Activated naive CD4-positive, alpha-beta T cell treated with anti-CD3 and anti-CD28 coated beads, Interleukin-2, amount 50 U/mL, for 16 hours (primary cell): ENCODE data around the gene ACLY.
"Not testable (repeated sequence)": the region's sequence is repeated elsewhere in the genome, so short reads cannot be mapped to it uniquely, and the experiment has no call there.

Experiments
- DNase-seq: peaks from one replicate; pipeline ENCODE4 v3.0.0-alpha.2; 2020

ACLY gene

DNA sequence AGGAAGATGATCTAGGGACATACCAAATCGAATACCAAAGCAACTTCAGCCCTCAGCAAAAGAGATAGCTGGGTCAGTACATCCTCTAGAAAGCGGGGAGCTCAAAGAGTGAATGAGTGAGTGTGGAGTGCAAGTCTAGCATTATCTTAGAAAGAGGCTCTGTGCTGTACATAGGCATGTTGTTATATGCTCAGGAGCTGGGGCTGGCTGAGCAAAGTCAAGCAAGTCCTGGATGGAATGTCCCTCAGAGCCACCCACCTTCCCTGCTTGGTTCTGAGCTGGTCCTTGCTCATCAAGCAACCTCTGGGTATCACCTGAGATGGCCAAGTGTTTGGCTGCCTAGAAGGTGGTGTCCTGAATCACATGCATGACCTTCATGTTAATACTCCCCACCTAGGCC lies 48.7 kb downstream of the ACLY start:
- DNase-seq: no peak

DNA sequence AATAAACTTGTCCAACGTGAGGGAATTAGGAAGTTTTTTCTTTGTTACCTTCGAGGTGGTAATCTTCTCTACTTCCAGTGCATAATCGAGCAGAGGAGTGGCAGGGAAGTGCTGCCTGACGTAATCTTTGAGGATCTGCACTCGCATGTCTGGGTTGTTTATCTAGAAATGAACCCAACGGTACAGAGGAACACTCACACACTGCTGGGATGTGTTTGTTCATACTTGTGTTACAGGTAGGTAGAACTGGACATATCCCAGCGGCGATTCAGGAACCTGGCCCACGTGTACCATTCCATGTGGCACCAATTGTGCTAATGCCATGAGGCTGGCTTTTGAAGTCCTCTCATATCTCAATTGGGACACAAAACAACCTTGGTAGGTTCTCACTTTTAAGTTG lies 49.3 kb downstream of the ACLY start:
- DNase-seq: no peak

DNA sequence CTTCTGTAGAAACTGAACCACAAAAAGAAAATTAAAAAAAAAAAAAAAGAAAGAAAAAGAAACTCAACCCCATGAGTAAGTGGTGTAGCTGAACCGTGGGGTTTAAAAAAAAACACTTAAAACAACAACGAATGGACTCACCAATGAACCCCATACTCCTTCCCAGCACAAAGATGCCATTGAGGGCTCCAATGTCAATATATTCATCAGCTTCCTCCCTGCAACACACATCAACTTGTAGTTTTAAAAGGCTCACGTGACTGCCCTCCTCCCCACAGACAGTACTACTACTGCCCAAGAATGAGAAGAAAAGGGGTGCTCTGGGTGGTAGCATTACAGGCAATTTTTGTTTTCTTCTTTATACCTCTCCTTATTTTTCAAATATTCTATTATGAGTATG lies 50.2 kb downstream of the ACLY start:
- DNase-seq: no peak

DNA sequence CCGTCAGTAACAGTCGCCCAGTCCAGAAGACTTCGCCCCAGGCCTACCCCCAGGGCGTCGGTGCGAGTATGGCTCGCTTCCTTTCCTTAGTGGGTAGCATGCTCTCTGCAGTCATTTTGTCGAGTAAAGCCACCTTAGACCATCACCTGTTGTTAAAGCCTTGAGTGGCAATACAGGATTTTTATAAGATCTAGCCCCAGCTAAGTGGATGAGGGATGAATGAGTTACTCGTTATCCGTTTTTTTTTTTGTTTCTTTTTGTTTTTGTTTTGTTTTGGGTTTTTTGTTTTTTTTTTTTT lies 53.2 kb downstream of the ACLY start:
- DNase-seq: no peak

DNA sequence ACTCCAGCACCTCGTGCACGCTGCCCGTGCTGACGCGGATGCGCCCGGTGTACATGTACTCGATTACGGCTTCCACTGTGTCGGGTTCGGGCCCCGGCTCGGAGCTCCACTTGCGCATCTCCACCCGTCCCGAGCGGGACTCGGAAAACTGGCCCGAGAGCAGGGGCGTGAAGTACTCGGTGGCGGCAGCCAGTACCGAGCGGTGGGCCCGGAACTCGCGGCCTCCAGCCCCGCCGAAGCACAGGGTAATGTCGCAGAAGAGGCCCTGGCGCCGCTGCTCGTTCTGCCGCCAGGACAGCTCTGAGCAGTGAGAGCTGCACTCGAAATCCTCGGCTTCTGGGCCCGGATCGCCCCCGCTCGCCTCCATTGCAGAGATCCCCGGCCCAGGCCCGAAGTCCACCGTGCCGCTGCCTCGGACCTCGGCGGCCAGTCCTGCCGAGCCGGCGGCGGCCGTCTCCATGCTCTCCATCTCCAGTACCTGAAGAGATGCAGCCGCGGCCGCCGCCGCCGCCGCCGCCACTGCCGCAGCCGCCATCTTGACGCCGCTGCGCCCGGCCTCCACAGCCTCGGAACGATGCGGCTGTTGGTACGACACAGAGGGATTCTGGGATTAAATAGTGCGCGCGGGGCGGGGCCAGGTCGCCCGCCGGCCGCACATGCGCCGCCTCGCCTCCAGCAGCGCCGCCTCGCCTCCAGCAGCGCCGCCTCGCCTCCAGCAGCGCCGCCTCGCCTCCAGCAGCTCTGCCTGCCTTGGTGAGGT lies 53.7 kb downstream of the ACLY start, which contains the start of gene KLHL11:
Gene KLHL11, minus strand, starts transcription at position 588 of the 760 bp plus-strand sequence. Its CDS starts 53 bp downstream, at position 535.
- DNase-seq: peak; percentile 90

DNA sequence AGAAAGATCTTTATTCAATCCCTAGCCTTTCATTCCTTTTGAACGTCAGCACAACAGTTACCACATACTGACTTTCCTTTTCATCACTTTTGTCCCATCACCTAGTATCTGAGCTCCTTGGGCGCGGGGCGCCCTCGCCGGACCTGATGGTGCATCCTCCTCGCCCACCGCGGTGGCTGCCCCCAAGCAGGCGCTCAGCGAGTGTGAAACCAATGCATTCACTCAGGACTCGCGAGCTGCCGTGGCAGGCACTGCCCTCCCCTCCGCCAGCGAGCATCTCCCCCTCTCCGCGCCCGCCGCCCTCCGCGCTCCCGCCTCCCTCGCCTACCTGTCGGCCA lies 54.3 kb downstream of the ACLY start:
- no peak for DNase-seq

DNA sequence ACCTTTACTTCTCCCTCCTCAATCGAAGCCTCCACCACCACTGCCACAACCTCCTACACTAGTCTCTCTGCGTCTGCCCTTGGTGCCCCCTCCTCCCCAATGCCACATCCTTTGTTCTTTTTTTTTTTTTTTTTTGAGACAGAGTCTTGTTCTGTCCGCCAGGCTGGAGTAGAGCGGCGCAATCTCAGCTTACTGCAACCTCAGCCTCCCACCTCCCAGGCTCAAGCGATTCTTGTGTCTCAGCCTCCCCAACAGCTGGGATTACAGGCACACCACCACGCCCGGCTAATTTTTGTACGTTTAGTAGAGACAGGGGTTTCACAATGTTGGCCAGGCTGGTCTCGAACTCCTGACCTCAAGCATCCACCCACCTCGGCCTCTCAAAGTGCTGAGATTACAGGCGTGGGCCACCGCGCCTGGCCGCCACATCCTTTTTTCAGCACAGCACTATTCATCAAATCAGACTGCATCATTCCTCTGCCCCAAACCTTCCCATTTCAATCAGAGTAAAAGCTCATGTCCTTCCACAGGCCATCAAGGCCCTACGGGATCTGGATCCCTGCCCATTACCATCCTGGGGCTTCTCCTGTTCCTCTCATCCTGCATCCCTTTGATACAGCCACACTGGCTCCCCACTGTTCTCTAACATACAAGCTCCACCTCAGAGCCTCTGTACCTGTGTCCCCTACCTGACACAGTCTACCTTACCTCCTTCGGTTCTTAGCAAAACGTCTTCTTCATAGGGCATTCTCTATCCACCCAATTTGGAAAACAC lies 55.5 kb downstream of the ACLY start:
- DNase-seq: peak; percentile 14

DNA sequence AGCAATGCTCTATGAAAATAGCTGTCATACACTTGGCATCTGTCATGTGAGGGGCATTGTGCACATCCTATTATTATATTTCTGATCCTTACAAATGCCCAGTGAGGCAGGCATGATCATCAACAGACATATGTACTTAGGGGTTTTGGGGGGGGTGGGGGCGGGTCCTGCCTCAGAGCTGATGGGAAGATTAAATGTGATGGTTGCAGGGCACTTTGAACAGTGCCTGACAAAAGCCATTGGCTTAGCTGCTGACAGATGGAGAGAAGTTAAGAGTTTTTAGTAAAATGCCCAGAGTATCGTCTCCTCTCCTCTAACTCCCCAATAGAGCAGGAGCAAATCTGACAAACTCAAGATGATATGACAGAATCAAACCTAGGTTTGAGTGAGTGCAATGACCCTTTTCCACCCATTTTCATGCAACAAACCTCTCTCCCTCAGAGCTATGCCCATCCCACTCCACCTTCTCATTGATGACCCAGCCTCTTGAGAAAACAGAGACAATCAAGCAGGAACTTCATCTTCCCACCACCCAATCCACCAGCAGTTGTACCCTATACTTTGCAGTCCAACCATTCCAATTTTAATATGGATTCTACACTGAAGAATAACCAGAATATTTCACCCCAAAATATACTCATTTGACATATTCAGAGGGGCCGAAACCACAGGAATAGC lies 58.4 kb downstream of the ACLY start:
- DNase-seq: no peak

DNA sequence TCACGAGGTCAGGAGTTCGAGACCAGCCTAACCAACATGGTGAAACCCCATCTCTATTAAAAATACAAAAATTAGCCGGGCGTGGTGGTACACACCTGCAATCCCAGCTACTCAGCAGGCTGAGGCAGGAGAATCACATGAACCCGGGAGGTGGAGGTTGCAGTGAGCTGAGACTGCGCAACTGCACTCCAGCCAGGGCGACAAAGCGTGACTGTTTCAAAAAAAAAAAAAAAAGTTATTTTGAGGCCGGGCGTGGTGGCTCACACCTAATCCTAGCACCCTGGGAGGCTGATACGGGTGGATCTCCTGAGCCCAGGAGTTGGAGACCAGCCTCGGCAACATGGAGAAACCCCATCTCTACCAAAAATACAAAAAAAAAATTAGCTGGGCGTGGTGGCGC lies 67.4 kb downstream of the ACLY start:
- not testable (repeated sequence) for DNase-seq

DNA sequence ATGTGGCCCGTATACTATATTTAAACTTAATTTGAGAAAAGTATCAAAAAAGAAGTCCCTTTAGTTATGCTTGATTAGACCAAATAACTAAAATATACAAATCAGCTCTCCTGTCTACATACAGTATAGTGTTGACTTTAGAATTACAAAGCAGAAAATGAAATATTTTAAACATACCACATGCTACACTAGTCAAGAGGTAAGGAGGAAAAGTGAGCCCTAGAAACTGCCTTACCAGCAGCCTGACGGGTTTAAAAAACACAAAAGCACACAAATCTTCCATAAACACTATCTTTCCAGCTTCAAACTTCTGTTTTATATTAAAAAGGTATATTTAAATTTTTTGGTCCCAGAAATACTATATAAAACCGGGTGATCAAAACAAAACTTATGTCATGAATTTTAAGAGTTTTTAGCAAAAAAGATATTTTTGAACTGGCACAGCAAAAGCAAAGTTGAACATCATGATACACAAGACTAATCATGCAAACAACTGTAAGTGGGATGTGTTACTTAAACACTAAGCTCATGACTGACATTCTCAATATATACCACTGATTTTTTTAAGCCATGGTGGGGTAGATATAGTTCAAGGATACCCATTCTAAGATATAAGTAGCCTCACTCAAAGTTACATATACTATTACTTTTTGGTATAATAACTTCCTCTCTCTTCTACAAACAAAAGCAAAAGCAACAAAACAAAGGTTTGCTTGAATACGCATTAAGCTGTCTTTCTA lies 69.3 kb downstream of the ACLY start:
- no peak for DNase-seq

DNA sequence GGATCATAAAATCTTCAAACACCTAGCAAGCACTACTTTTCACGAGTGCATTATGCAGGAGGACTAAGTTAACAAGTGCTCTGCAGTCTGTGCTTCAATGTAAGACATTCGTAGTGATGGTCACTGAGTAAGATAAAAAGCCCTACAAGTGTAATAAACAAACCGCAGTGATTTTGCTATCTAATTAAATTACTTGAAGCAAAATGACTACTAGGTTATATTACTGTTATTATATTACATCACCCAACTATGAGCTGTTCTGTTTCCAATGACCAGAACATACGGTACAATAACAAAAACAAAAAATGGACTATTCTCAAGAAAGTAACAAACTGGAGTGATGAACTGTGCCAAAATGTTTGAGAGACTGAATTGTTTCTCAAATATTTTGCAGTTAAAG lies 70.0 kb downstream of the ACLY start:
- no peak for DNase-seq

DNA sequence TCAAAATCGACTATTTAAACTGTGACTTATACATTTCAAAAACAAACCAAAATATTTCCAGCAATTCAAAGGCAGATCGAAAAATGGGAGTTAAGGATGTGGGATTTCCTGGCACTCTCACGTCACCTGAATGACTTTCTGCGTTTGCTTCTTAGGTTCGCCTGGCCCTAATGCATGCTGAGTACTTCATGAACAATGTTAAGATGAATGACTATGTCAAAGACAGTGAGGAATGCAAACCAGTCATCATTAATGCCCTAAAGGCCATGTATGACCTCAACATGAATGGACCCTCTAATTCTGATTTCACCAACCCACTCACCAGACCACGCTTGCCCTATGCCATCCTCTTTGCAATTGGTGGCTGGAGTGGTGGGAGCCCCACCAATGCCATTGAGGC lies 73.8 kb downstream of the ACLY start:
- DNase-seq: no peak

DNA sequence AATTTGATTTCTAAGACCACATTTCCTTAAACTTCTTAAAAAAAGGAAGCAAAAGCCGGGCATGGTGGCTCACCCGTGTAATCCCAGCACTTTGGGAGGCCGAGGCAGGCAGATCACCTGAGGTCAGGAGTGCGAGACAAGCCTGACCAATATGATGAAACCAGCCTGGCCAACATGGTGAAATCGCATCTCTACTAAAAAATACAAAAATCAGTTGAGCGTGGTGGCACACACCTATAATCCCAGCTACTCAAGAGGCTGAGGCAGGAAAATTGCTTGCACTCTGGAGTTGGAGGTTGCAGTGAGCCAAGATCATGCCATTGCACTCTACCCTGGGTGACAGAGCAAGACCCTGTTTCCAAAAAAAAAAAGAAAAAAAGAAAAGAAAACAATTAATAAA lies 78.0 kb downstream of the ACLY start:
- not testable (repeated sequence) for DNase-seq

DNA sequence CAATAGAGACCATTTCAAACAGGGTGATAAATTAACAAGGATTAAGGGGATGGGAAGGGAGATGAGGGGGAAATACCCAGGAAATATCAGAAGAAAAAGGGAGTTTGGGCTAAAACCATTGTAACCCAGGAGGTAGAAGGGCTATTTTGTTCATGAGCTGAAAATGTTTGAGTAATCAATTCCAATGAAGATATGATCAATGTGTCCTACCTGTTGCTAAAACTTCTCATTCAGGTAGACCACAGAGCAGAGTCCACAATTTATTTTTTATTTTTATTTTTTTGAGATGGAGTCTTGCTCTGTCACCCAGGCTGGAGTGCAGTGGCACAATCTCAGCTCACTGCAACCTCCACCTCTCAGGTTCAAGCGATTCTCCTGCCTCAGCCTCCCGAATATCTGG lies 79.3 kb downstream of the ACLY start:
- not testable (repeated sequence) for DNase-seq

DNA sequence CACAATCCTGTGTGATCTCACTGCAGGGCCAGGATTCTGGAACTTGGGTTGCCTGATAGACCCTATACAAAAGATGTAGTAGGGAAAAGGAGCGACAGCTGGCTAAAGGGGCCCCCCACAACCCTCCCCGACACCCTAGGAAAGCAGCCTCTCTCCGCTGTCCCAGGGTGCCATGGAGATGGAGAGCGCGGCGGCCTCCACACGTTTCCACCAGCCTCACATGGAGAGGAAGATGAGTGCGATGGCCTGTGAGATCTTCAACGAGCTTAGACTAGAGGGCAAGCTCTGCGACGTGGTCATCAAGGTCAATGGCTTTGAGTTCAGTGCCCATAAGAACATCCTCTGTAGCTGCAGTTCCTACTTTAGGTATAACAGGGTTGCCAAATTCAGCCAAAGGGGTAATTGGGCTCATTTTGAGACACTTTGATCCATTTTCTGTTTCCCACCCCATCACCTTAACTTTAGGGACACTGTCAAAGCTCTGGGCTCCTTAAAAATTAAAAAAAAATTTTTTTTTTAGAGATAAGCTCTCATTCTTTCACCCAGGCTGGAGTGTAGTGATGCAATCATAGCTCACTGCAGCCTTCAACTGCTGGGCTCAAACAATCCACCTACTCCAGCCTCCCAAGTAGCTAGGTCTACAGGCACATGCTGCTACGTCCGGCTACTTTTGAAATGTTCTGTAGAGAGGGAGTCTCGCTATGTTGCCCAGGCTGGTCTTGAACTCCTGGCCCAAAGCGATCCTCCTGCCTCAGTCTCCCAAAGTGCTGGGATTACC lies 80.8 kb downstream of the ACLY start, which contains the start of gene KLHL10:
Gene KLHL10, plus strand, starts transcription at position 65 of the 778 bp plus-strand sequence. Its CDS starts 108 bp downstream, at position 173.
- no peak for DNase-seq

DNA sequence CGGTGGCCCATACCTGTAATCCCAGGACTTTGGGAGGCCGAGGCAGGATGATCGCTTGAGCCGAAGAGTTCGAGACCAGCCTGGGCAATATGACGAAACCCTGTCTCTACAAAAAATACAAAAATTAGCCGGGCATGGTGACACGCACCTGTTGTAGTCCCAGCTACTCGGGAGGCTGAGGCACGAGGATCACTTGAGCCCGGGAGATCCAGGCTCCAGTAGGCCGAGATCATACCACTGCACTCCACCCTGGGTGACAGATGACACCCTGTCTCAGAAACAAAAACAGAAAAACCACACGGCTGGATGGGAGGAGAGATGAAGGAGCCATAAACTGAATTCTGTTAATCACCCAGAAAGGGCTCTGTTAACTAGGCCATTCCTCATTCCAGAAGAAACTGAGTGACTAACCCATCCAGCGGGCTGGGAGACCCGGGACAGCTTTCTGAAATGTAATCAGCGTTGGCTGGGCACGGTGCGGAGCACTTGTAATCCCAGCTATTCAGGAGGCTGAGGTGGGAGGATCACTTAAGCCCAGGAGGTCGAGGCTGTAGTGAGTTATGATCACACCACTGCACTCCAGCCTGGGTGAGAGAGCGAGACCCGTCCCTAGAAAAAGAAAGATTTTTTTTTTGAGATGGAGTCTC lies 82.1 kb downstream of the ACLY start:
- DNase-seq: no peak

DNA sequence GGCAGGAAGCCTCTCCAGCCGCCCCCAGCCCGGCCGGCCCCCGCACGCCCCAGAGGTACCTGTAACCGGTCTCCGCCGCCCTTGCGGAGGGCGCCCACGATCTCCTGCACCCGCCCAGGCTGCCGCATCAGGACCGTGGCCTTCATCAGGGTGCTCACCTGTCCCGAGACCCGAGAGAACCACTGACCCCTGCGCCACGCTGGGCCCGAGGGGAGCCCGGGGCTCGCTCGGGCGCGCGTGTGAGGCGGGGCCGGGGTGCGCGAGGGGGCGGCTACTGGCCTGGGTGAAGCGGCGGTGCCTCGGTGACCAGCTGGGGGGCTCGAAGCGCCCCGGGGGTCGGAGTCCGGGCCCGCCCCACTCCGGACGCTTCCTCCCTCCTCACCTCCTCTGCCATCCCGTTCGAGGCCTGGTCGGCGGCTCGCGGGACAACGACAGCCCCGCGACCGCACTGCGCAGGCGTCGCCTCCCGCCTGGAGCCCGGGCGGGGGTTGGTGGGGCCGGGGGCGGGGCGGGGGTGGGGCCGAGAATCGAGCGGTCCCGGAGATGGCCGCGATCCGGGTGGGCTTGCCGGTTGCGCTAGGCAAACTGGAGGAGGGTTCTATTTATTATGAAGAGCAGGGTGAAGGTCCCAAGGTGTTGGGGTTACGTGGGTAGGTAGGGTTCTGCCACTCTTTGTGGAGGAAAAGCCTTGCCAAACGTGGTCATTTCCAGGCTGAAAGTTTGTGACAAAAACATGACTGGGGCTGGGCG lies 82.8 kb downstream of the ACLY start, which contains the start of gene NT5C3B:
Gene NT5C3B, minus strand, starts transcription at position 433 of the 750 bp plus-strand sequence. Its CDS starts 39 bp downstream, at position 394.
- peak; percentile 59 for DNase-seq

DNA sequence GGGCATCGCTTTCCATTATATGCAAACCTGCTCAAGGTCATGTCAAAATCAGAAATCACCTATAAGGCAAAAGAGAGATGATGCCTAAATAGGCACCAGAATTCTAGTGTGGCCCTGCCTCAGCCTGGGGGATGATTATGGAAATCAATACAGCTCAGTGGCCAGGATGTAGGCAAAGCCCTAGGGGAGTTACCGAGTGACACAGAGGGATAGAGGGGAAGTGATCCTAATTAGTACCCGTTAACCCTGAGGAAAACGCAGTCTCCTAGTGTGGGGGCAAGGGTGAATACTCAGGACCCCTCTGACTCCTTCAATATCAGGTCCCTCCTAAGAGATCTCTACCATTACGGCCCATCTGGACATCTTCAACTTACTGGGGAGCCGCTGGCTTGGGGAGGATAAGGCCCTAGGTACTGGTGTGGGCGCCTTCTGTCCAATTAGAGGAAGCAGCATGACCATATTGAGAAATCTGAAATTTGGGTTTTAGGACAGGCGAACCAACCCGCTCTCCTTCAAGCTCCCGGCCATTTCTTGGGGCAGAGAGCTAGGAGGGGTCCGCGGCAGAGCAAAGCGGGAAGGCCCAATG lies 83.4 kb downstream of the ACLY start:
- no peak for DNase-seq

DNA sequence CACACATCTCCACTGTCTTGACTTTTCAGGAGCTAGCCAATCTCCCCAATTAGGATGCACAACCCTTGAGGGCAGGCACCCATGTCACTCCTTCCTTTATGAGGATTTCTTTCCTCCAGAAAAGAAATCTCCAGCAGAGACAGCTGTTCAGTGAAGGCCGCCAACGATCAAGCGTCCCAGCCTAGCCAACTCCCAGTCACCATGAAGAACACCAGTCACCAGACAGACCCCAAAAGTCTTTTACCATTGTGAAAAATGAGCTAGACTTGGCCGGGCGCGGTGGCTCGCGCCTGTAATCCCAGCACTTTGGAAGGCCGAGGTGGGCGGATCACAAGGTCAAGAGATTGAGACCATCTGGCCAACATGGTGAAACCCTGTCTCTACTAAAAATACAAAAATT lies 88.8 kb downstream of the ACLY start:
- DNase-seq: not testable (repeated sequence)

DNA sequence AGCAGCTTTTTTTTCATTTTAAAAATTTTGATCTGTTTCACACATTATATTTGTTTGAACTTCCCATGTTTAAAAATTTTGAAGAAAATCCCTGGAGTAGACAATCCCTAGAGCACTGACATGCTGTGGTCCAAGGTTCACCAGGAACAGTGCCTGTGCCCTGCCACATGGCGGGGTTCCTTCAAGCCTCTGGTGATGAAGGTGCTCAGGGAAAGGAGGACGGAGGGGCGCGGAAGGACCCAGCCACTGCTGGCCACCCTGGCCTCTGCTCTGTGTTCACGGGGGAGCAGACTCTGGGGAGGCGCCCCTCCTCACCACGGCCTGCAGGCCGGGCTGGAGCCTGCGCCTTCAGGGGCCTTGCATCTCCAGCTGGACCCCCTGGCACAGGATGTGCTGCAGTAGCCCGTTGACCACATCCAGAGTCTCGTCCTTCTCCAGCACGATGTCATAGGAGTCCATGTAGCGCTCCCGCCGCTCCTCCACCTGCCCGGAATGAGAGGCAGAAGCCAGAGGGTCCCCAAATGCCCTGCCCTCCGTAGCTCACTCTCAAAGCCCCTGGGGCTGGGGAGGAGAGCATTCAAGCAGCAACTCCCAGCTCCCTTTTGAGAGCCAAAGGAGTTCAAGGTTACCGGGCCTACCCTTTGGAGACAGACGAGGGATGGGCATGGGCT lies 93.4 kb downstream of the ACLY start:
- no peak for DNase-seq
